Bronchial epithelial cell (primary cell): ENCODE results near the gene LY6G5B. TPM values are rescaled to one million over a fixed set of nuclear protein-coding genes. Genes with fewer than 3 reads are reported as not detected.

Experiments used
- DNase-seq: peaks from one replicate; pipeline ENCODE4 v3.0.0-alpha.2; 2010; ENCODE audit warnings: low read depth
- FAIRE-seq: peaks from 2 replicates; lab custom pipeline; 2011; peaks lifted over from hg19 to GRCh38; lab: Jason Lieb, UNC
- H3K27me3 ChIP-seq: 2 replicates; pipeline ENCODE4 v1.5.1; 2011; ENCODE audit warnings: low read length; ENCODE audit not compliant: control insufficient read depth, insufficient read depth
- H3K36me3 ChIP-seq: 2 replicates; pipeline ENCODE4 v1.5.1; 2011; ENCODE audit warnings: low read length; ENCODE audit not compliant: control insufficient read depth, insufficient read depth
- H3K4me3 ChIP-seq: 2 replicates; pipeline ENCODE4 v1.5.1; 2011; ENCODE audit warnings: mild to moderate bottlenecking, low read depth, low read length, control low read depth
- CTCF ChIP-seq: IDR thresholded peaks from 2 replicates; pipeline ENCODE4 v1.5.1; 2011; ENCODE audit warnings: mild to moderate bottlenecking, moderate library complexity, low read length, control low read depth, inconsistent platforms; ENCODE audit not compliant: insufficient read depth, severe bottlenecking
- total RNA-seq: library from RNA; depleted of rRNA; stranded (reverse); fragments of >200 nt; gene quantifications from 2 replicates; pipeline ENCODE4 v1.2.1, GENCODE V29; 2014

The LY6G5B gene
- total RNA-seq, 1 donor from 2014 or later, result 1.1 TPM

- H3K4me3 ChIP-seq, result peak overlapping the region; percentile 35
- DNase-seq, result peak; percentile 17
- peak; percentile 31 for TF ChIP-seq CTCF
- H3K36me3 ChIP-seq, result no peaks in the 10 kb centered on the region
- no peaks in the 10 kb centered on the region for H3K27me3 ChIP-seq
- no peak for FAIRE-seq
Measured at GRCh38 chr6:31681135-31681671, 11.4 kb downstream of the LY6G5B start.

- no peak overlapping the region for H3K4me3 ChIP-seq
- H3K36me3 ChIP-seq, result peaks cover 11% of the 10 kb centered on the region
- no peak for FAIRE-seq
- no peaks in the 10 kb centered on the region for H3K27me3 ChIP-seq
- TF ChIP-seq CTCF, result no peak
- DNase-seq, result no peak
Measured at GRCh38 chr6:31683591-31683990, 13.8 kb downstream of the LY6G5B start.

- Histone ChIP-seq H3K4me3 (no peak overlapping the region), H3K27me3 (no peaks in the 10 kb centered on the region), H3K36me3 (peaks cover 24% of the 10 kb centered on the region)
- DNase-seq (no peak), FAIRE-seq (no peak)
- no peak for TF ChIP-seq CTCF
Measured at GRCh38 chr6:31686483-31686882, 16.7 kb downstream of the LY6G5B start.

- no peaks in the 10 kb centered on the region for H3K27me3 ChIP-seq
- FAIRE-seq (no peak), DNase-seq (no peak)
- H3K4me3 ChIP-seq, result no peak overlapping the region
- TF ChIP-seq CTCF, result no peak
- H3K36me3 ChIP-seq, result peaks cover 26% of the 10 kb centered on the region
Measured at GRCh38 chr6:31687321-31687720, 17.5 kb downstream of the LY6G5B start.

GRCh38 chr6:31687860-31688693, 18.3 kb downstream of the LY6G5B start:
- no peak for TF ChIP-seq CTCF
- no peak overlapping the region for H3K4me3 ChIP-seq
- H3K27me3 ChIP-seq, result no peaks in the 10 kb centered on the region
- peaks cover 27% of the 10 kb centered on the region for H3K36me3 ChIP-seq
- FAIRE-seq (no peak), DNase-seq (no peak)
